OCI-LY3 (cell line): Measurements from ENCODE around the gene PPP1R2B.
A peak's percentile ranks its signal among the peaks of the same experiment; 100 is the strongest.

ENCODE experiments used
- H2AFZ ChIP-seq: fragments of 200-600, 300-600 bp; shearing (Covaris generic); 2 replicates; pipeline ENCODE4 v1.6.0; 2014; ENCODE audit warnings: antibody characterized with exemption, low read depth, low read length
- H3K27ac ChIP-seq: fragments of 200-600, 300-600 bp; sonication (generic); 2 replicates; pipeline ENCODE4 v1.5.1; 2014; ENCODE audit warnings: mild to moderate bottlenecking, low read length, moderate library complexity, mixed read lengths
- H3K27me3 ChIP-seq: fragments of 200-600, 300-600 bp; sonication (generic); 2 replicates; pipeline ENCODE4 v1.6.1; 2014; ENCODE audit warnings: low read depth, low read length, mixed read lengths
- H3K36me3 ChIP-seq: fragments of 200-600, 300-600 bp; sonication (generic); replicated peaks from 2 replicates; pipeline ENCODE3; 2014; ENCODE audit warnings: low read depth, low read length, mixed read lengths
- H3K4me1 ChIP-seq: fragments of 300-600, 200-600 bp; sonication (generic); 2 replicates; pipeline ENCODE4 v1.6.1; 2014; ENCODE audit warnings: low read length, mixed read lengths
- H3K4me2 ChIP-seq: fragments of 200-600, 300-600 bp; sonication (generic); 2 replicates; pipeline ENCODE4 v1.6.1; 2014; ENCODE audit warnings: low read length, mixed read lengths
- H3K4me3 ChIP-seq: fragments of 300-600, 200-600 bp; sonication (generic); 2 replicates; pipeline ENCODE4 v1.5.1; 2014; ENCODE audit warnings: antibody characterized with exemption, mild to moderate bottlenecking, low read length, moderate library complexity
- H3K79me2 ChIP-seq: fragments of 300-600, 200-600 bp; shearing (Covaris generic); 2 replicates; pipeline ENCODE4 v1.6.1; 2014; ENCODE audit warnings: mild to moderate bottlenecking, low read length, mixed read lengths
- H3K9ac ChIP-seq: fragments of 300-600, 200-600 bp; shearing (Covaris generic); 2 replicates; pipeline ENCODE4 v1.6.0; 2014; ENCODE audit warnings: mild to moderate bottlenecking, low read length, moderate library complexity
- H3K9me3 ChIP-seq: fragments of 200-600, 300-600 bp; shearing (Covaris generic); 2 replicates; pipeline ENCODE4 v1.6.1; 2014; ENCODE audit warnings: low read length, mixed read lengths; ENCODE audit not compliant: insufficient read depth
- H4K20me1 ChIP-seq: fragments of 200-600, 300-600 bp; sonication (generic); 2 replicates; pipeline ENCODE4 v1.6.1; 2016; ENCODE audit warnings: low read length, mixed read lengths; ENCODE audit not compliant: insufficient read depth
- EZH2phosphoT487 ChIP-seq: fragments of 200-600 bp; shearing (Covaris generic); IDR thresholded peaks from 2 replicates; pipeline ENCODE4 v1.6.1; 2018; ENCODE audit warnings: antibody characterized with exemption, mixed run types, low read depth
- TF ChIP-seq, protein P1 (sequence below): fragments of 200-600, 300-600 bp; sonication (generic); IDR thresholded peaks from 2 replicates; pipeline ENCODE4 v1.5.1; 2014; ENCODE audit warnings: antibody characterized with exemption, low read length, low read depth

Gene PPP1R2B

DNA sequence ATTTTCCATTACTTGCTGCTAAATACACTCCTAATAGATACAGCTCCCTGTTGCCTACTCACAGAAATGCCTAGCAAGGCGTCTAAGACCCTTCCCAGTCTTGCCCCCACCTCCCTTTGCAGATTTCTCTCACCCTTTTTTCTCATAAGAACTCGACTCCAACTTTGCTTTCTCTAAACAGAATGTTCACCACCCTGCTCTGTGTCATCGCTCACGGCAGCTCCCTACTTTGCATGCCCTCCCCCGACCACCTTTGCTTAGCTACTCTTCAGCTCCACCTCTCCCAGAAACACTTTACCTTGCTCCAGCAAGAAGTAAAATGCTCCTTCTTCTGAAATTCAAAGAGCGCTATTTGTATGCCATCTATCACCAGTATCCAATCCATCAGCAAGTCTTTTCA lies 15.2 kb upstream of the PPP1R2B start:
- Histone ChIP-seq H3K4me1 (no peaks in the 10 kb centered on the region), H3K36me3 (no peaks in the 10 kb centered on the region), H3K27me3 (no peaks in the 10 kb centered on the region), H3K4me2 (no peak overlapping the region), H3K9ac (no peak overlapping the region), H3K27ac (no peak overlapping the region), H3K4me3 (no peak overlapping the region), H3K79me2 (no peaks in the 10 kb centered on the region), H3K9me3 (no peaks in the 10 kb centered on the region), H2AFZ (no peak overlapping the region), H4K20me1 (no peaks in the 10 kb centered on the region)
- no peak for TF ChIP-seq EZH2phosphoT487
- TF ChIP-seq, protein P1, sequence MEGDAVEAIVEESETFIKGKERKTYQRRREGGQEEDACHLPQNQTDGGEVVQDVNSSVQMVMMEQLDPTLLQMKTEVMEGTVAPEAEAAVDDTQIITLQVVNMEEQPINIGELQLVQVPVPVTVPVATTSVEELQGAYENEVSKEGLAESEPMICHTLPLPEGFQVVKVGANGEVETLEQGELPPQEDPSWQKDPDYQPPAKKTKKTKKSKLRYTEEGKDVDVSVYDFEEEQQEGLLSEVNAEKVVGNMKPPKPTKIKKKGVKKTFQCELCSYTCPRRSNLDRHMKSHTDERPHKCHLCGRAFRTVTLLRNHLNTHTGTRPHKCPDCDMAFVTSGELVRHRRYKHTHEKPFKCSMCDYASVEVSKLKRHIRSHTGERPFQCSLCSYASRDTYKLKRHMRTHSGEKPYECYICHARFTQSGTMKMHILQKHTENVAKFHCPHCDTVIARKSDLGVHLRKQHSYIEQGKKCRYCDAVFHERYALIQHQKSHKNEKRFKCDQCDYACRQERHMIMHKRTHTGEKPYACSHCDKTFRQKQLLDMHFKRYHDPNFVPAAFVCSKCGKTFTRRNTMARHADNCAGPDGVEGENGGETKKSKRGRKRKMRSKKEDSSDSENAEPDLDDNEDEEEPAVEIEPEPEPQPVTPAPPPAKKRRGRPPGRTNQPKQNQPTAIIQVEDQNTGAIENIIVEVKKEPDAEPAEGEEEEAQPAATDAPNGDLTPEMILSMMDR = no peak

DNA sequence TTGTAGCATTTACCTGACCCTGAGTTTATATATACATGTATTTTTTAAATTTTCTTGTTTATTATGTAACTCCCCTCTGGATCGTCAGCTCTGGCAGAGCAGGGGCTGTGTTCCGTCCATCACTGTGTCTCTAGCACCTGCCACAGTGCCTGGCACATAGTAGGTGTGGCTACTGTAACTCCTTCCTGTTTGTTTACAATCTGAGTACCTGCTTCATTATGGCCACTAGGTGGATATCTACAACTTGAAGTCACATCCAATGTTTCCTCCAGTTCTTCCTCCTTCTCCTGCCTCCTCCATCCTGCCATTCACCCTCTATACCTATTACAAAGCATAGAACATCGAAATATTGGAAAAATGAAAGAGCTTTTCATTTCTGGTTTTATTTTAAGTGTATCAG lies 14.2 kb upstream of the PPP1R2B start:
- Histone ChIP-seq H4K20me1 (no peaks in the 10 kb centered on the region), H3K79me2 (no peaks in the 10 kb centered on the region), H3K27ac (no peak overlapping the region), H3K36me3 (no peaks in the 10 kb centered on the region), H3K4me3 (no peak overlapping the region), H3K4me1 (no peaks in the 10 kb centered on the region), H3K4me2 (no peak overlapping the region), H3K9ac (no peak overlapping the region), H3K27me3 (no peaks in the 10 kb centered on the region), H3K9me3 (no peaks in the 10 kb centered on the region), H2AFZ (no peak overlapping the region)
- TF ChIP-seq, protein P1 = peak; percentile 38
- TF ChIP-seq EZH2phosphoT487 = no peak

DNA sequence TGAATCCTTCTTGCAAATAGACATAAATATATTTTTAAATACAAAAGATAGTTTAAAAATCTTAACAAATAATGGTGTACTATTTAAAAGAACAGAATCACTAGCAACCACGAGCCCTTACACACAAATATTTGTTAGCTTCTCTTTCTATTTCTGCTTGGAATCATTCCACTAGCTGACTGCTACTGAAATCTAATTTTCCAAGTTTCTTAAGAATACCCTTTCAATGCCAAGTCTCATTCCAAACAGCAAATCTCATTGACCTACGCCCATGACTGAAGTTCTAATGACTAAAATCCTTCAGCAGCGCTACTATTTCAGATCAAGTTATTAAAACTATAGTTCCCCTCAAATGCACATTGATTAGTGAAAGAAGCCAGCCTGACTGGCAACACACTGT lies 13.2 kb upstream of the PPP1R2B start:
- no peak overlapping the region for H2AFZ ChIP-seq
- no peaks in the 10 kb centered on the region for H3K36me3 ChIP-seq
- H3K4me3 ChIP-seq = no peak overlapping the region
- H3K9ac ChIP-seq = no peak overlapping the region
- no peak for TF ChIP-seq EZH2phosphoT487
- TF ChIP-seq, protein P1 = no peak
- H4K20me1 ChIP-seq = no peaks in the 10 kb centered on the region
- no peaks in the 10 kb centered on the region for H3K27me3 ChIP-seq
- H3K9me3 ChIP-seq = no peaks in the 10 kb centered on the region
- H3K27ac ChIP-seq = no peak overlapping the region
- H3K4me1 ChIP-seq = no peaks in the 10 kb centered on the region
- no peaks in the 10 kb centered on the region for H3K79me2 ChIP-seq
- H3K4me2 ChIP-seq = no peak overlapping the region

DNA sequence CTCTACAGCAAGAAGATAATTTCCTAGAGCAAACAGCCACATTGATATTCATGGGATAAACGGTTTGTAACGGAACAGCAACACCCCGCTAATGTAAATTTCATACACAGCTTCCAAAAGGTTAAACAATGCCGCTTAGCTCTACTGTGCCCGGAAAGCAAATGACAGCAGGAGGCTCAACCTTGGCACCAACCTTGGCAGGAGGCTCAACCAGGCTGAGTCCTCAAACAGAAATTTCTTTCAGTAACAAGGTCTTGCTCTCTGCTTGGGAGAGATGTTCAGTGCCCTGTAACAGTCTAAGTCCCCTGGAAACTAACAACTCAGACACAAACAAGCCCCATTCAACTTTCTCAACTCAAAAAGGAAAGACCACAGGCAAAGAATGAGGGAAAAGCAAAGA lies 11.1 kb upstream of the PPP1R2B start:
- Histone ChIP-seq H3K27ac (no peak overlapping the region), H3K9me3 (no peaks in the 10 kb centered on the region), H3K4me3 (no peak overlapping the region), H3K79me2 (no peaks in the 10 kb centered on the region), H3K4me2 (no peak overlapping the region), H3K27me3 (no peaks in the 10 kb centered on the region), H2AFZ (no peak overlapping the region), H3K9ac (no peak overlapping the region), H4K20me1 (no peaks in the 10 kb centered on the region), H3K4me1 (no peaks in the 10 kb centered on the region), H3K36me3 (no peaks in the 10 kb centered on the region)
- no peak for TF ChIP-seq EZH2phosphoT487
- TF ChIP-seq, protein P1 = no peak
